Small intestine (tissue), 7 donors: Measurements from ENCODE around the gene NTN1. TPM values are rescaled to one million over a fixed set of nuclear protein-coding genes. Genes with fewer than 3 reads are reported as not detected.
"Not testable (repeated sequence)": the region's sequence is repeated elsewhere in the genome, so short reads cannot be mapped to it uniquely, and the experiment has no call there.

Experiments used
- DNase-seq, 2 donors: peaks; one replicate each; pipeline versions ENCODE4 v3.0.0 to v3.0.0-alpha.2; 2013
- FAIRE-seq: peaks from 2 replicates; lab custom pipeline; 2012; peaks lifted over from hg19 to GRCh38; lab: Jason Lieb, UNC
- H3K27ac ChIP-seq, 3 donors: one replicate each; pipeline ENCODE4 v1.5.1; 2013; ENCODE audit warnings: low read length in 2 of 3, mild to moderate bottlenecking in 2 of 3, control low read depth in 1 of 3, inconsistent platforms in 1 of 3, low read depth in 1 of 3, moderate library complexity in 1 of 3
- H3K27me3 ChIP-seq, 3 donors: one replicate each; pipeline ENCODE4 v1.6.1; 2013; ENCODE audit warnings: low read length in 3 of 3, inconsistent platforms in 1 of 3; ENCODE audit not compliant: control insufficient read depth in 3 of 3, insufficient read depth in 3 of 3
- H3K36me3 ChIP-seq, 3 donors: one replicate each; pipeline ENCODE4 v1.6.1; 2013; ENCODE audit warnings: low read length in 3 of 3, inconsistent platforms in 1 of 3, low read depth in 1 of 3, mild to moderate bottlenecking in 1 of 3, moderate library complexity in 1 of 3; ENCODE audit not compliant: control insufficient read depth in 3 of 3, insufficient read depth in 2 of 3
- H3K4me1 ChIP-seq, 3 donors: one replicate each; pipeline ENCODE4 v1.6.1; 2013; ENCODE audit warnings: low read length in 2 of 3, inconsistent platforms in 1 of 3, low read depth in 1 of 3, mild to moderate bottlenecking in 1 of 3, moderate library complexity in 1 of 3; ENCODE audit not compliant: control insufficient read depth in 3 of 3, insufficient read depth in 2 of 3
- H3K4me3 ChIP-seq, 3 donors: one replicate each; pipeline ENCODE4 v1.5.1; 2013; ENCODE audit warnings: low read length in 3 of 3, control low read depth in 1 of 3, inconsistent platforms in 1 of 3, low read depth in 1 of 3, mild to moderate bottlenecking in 1 of 3, moderate library complexity in 1 of 3
- H3K9me3 ChIP-seq, 2 donors: one replicate each; pipeline ENCODE4 v1.6.1; 2013; ENCODE audit warnings: low read depth in 1 of 2, low read length in 1 of 2; ENCODE audit not compliant: control insufficient read depth in 2 of 2, insufficient read depth in 1 of 2
- WGBS, 3 donors: extraction: QIAGEN DNeasy Blood & Tissue Kit; methylation state at CpG; one replicate each; pipeline ENCODE4 v1.1.7; 2013; 5-methylcytosine and 5-hydroxymethylcytosine counted together
- polyA plus RNA-seq, 4 donors: library from polyadenylated mRNA; stranded (reverse) in 3 of 4; unstranded in 1 of 4; fragments of 200-250 nt in 3 of 4; fragments of 120-200 nt in 1 of 4; gene quantifications; one replicate each; pipeline versions ENCODE4 v1.2.1 to v1.2.3, GENCODE V29; 2013
- donor health status: healthy with polysubstance abuse.
- donor health status: control.
- donor health status: control.
- donor health status: Bipolar disorder and iron deficiency.
- donor health status: healthy.

NTN1 gene
- polyA plus RNA-seq, 4 donors, result 0.22 to 13.2 (median 2.6) TPM

DNA sequence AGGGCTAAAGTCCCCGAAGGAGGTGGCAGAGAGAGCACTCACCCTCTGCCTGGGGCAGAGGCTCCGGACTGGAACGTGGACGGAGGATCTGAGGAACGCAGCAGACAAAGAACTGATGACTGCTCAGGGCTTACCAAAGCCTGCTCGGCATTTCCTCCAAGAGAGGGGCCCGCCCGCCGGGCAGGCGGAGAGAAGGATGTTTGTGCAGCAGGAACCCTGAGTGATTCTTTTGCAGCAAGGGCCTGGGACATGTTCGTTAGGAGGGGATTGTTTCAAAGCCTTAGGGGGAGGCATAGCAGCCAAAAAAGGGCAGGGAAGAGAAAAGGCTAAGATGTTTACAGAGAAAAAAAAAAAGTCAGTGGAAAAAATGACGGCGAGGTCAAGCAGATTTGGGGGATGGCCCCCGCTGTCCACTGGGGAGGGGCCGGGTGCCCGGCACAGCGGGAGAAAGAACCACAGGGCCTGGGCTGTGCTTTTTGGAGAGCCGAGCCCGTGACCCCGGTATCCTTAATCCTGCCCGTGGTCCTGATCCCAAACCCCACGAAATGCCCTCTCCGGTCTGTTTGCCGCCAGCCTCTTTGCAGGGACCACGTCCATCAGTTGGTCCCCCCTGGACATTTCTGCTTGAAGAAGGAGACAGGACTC, 129.3 kb downstream of the NTN1 start:
- Histone ChIP-seq H3K36me3 (no peaks in the 10 kb centered on the region), H3K27ac (peak overlapping the region in 2 of 3 donors; percentile 65 to 83), H3K4me3 (no peak overlapping the region), H3K9me3 (peaks cover 0 to 2% of the 10 kb centered on the region in 2 donors), H3K4me1 (peaks cover 0 to 24% (median 7%) of the 10 kb centered on the region in 3 donors), H3K27me3 (no peaks in the 10 kb centered on the region)
- FAIRE-seq (no peak), DNase-seq (peak in 1 of 2 donors; percentile 45)
- 62 to 86% (median 81%) methylated on average over 22 to 25 of the region's 25 CpGs for WGBS, 3 donors

DNA sequence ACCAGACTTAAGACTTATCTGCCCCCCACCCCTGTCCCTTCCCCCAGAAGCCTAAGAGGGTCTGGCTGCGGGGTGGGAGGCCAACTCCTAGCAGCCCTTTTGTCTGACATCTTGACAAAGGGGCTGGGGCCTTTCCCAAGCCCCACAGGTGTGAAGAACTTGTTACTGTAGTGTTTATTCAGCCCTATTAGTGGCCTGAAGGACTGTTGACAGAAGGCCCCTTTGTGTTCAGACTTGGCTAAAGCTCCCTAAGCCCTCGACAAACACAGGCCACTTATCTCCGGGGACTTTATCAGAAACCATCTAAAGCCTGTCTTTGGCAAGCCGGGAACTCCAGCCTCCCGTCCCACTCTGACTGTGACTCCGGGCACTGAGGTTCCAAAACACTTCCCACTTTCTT, 129.8 kb downstream of the NTN1 start:
- DNase-seq (no peak), FAIRE-seq (no peak)
- Histone ChIP-seq H3K27ac (peak overlapping the region in 2 of 3 donors; percentile 7 to 83), H3K4me1 (peaks cover 0 to 24% (median 7%) of the 10 kb centered on the region in 3 donors), H3K27me3 (no peaks in the 10 kb centered on the region), H3K4me3 (no peak overlapping the region), H3K9me3 (peaks cover 0 to 2% of the 10 kb centered on the region in 2 donors), H3K36me3 (no peaks in the 10 kb centered on the region)
- WGBS, 3 donors, result 30 to 49% (median 49%) methylated on average over 6 of the region's 6 CpGs

DNA sequence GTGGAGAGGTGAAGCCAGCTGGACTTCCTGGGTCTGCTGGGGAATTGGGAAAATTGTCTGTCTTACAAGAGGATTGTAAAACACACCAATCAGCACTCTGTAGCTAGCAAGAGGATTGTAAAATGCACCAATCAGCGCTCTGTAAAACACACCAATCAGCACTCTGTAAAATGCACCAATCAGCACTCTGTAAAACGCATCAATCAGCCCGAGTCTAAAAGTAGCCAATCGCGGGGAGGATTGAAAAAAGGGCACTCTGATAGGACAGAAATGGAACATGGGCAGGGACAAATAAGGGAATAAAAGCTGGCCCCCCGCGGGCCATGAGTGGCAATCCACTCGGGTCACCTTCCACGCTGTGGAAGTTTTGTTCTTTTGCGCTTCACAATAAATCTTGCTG, 130.4 kb downstream of the NTN1 start:
- 94 to 98% (median 97%) methylated on average over 10 of the region's 10 CpGs for WGBS, 3 donors
- not testable (repeated sequence) for H3K36me3 ChIP-seq, H3K27me3 ChIP-seq, DNase-seq, H3K27ac ChIP-seq, H3K4me3 ChIP-seq, FAIRE-seq, H3K9me3 ChIP-seq
- H3K4me1 ChIP-seq, result peaks cover 0 to 24% (median 7%) of the 10 kb centered on the region in 3 donors

DNA sequence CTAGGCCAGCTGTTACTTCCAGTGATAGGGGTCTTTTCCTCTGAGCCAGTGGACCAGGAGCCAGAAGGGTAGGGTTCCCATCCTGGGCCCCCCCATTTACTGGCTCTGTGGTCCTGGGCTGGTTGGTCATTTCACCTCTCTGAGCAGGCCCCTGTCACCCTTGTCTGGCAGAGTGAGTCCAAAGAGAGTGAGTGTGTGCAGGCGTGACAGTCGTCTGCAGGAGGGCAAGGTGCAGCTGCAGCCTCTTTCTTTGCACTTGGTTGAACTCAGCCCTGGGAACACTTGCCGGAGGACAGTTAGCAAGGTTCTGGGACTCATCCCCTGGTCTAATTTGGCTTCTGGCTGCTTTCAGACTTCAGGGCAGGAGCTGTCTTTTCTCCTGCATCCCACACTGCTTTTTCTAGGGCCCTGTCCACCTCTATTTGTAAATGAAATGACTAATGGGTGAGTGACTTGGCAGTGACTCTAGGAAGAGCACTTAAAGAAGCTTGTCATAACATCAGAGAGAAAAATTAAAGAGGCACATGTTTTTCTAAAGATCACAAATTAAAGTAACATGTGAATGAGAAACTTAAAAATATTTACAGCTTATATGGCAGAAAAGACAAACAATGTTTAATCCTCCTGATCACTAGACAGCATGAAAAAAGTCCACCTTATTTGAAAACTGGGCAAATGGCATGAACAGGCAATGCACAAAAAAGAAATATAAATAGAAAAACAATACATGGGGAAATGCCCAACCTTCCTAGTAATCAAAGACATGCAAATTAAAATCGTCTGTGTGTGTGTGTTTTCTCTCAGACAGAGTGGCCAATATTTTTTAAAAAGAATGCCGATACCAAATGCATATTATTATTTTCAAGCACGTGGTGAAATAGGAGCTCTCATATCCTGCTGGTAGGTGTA, 137.5 kb downstream of the NTN1 start:
- Histone ChIP-seq H3K27me3 (no peaks in the 10 kb centered on the region), H3K36me3 (no peaks in the 10 kb centered on the region), H3K4me3 (no peak overlapping the region), H3K4me1 (peaks cover 0 to 8% (median 6%) of the 10 kb centered on the region in 3 donors), H3K27ac (peak overlapping the region in 1 of 3 donors; percentile 37), H3K9me3 (peaks cover 0 to 9% of the 10 kb centered on the region in 2 donors)
- FAIRE-seq (no peak), DNase-seq (peak; percentile 41 to 51)
- WGBS, 3 donors, result 50 to 67% (median 62%) methylated on average over 6 of the region's 6 CpGs

DNA sequence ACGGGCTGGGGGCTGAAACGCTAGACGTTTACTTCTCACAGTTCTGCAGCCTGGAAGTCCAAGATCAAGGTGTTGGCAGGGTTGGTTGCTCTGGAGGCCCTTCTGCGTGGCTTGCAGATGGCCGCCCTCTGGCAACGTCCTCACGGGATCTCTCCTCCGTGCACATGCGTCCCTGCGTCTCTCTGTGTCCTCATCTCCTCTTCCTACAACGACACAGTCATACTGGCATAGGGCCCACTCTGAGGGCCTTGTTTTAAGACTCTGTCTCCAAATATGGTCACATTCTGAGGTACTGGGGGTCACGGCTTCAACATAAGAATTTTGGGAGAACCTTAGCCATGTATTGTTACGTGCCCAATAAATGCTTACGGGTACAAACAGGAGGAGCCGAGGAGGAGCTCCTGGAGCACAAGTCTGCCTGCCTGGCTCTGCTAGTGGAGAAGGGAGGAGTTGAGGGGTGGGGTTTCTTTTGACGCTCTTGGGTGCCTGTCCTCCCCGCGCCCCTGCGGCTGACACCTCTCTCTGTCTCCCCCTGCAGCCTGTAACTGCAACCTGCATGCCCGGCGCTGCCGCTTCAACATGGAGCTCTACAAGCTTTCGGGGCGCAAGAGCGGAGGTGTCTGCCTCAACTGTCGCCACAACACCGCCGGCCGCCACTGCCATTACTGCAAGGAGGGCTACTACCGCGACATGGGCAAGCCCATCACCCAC, 141.1 kb downstream of the NTN1 start:
- DNase-seq, result no peak
- no peaks in the 10 kb centered on the region for H3K36me3 ChIP-seq
- H3K27ac ChIP-seq, result peak overlapping the region in 1 of 3 donors; percentile 90
- no peak for FAIRE-seq
- peaks cover 0 to 14% of the 10 kb centered on the region in 2 donors for H3K9me3 ChIP-seq
- peaks cover 0 to 8% (median 6%) of the 10 kb centered on the region in 3 donors for H3K4me1 ChIP-seq
- H3K4me3 ChIP-seq, result no peak overlapping the region
- 89 to 95% (median 90%) methylated on average over 30 to 31 of the region's 31 CpGs for WGBS, 3 donors
- no peaks in the 10 kb centered on the region for H3K27me3 ChIP-seq

DNA sequence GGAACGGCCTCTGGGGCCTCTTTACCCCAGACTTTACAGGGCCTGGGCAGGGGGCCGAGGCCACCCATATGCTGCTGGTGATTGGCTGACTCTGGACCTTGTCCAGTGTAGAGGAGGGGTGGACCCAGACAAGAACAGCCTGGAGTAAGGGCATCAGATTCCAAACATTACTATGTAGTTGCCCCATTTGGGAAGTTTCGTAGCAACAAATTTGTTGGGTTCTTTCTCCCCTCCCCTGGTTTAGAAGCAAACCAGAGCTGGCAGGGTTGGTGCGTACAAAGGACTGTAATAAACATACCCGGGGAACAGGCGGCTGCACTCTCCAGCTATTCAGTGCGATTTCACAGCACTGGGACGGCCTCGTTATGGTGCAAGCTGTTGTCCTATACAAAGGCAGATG, 145.5 kb downstream of the NTN1 start:
- no peak for FAIRE-seq
- 74 to 84% (median 78%) methylated on average over 9 of the region's 9 CpGs for WGBS, 3 donors
- peak overlapping the region in 1 of 3 donors; percentile 13 for H3K27ac ChIP-seq

DNA sequence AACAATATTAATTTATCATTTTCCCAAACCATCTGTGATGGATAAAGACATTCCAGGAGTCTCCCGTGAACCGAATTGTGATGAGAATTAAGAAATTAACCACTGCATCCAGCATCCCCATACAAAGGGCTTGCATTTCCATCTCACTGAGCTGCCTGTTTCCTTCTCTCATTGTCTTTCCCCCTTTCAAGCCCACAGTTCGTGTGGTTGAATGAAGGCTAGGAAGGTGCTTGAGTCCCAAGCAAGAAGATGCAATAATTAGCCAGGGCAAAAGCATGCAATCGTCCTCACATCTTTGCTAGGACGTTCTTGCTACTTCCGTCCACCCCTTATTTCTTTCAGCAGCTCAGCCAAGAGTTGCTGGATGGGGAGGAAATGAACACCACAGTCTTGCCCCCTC, 146.1 kb downstream of the NTN1 start:
- Histone ChIP-seq H3K4me1 (peaks cover 4 to 20% (median 5%) of the 10 kb centered on the region in 3 donors), H3K27me3 (no peaks in the 10 kb centered on the region), H3K27ac (no peak overlapping the region), H3K36me3 (no peaks in the 10 kb centered on the region), H3K9me3 (peaks cover 0 to 6% of the 10 kb centered on the region in 2 donors), H3K4me3 (no peak overlapping the region)
- 75 to 90% (median 81%) methylated on average over 6 of the region's 6 CpGs for WGBS, 3 donors
- DNase-seq (no peak), FAIRE-seq (no peak)

More for the DNA sequence above, 145.5 kb downstream of the NTN1 start:
- no peak for DNase-seq
- Histone ChIP-seq H3K4me1 (peaks cover 4 to 19% (median 5%) of the 10 kb centered on the region in 3 donors), H3K4me3 (no peak overlapping the region), H3K9me3 (peaks cover 0 to 6% of the 10 kb centered on the region in 2 donors), H3K27me3 (no peaks in the 10 kb centered on the region), H3K36me3 (no peaks in the 10 kb centered on the region)

DNA sequence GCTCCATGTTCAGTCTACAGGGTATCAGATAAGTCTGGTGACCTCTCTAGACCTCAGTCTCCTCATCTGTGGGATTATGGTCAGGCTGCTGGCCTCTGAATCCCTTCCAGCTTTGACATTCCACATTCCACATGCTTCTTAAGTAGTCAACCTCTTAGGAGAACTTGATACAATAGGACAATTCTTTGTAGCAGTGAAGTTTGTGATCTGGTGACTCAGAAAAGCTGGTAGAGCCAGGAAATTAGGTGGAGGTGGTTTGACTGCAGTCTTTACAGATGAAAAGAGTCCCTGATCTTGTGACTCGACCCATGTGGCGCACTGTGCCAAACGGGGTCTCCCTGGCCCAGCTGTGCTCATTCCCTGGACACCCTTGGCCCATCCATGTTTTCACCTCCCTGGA, 147.8 kb downstream of the NTN1 start:
- H3K4me3 ChIP-seq, result no peak overlapping the region
- peaks cover 0 to 7% of the 10 kb centered on the region in 2 donors for H3K9me3 ChIP-seq
- H3K36me3 ChIP-seq, result peaks cover 0 to 4% (median 0%) of the 10 kb centered on the region in 3 donors
- H3K27ac ChIP-seq, result no peak overlapping the region
- FAIRE-seq, result no peak
- DNase-seq, result no peak
- peaks cover 0 to 26% (median 5%) of the 10 kb centered on the region in 3 donors for H3K4me1 ChIP-seq
- no peaks in the 10 kb centered on the region for H3K27me3 ChIP-seq
- WGBS, 3 donors, result 52 to 73% (median 70%) methylated on average over 3 of the region's 3 CpGs
